H9 (cell line): ENCODE data around the gene PRKX. TPM values are rescaled to one million over a fixed set of nuclear protein-coding genes. Genes with fewer than 3 reads are reported as not detected.

ENCODE experiments used
- DNase-seq: peaks from one replicate; pipeline ENCODE4 v3.0.0-alpha.2; 2017
- H2AFZ ChIP-seq: one replicate; pipeline ENCODE4 v1.6.1; 2013; ENCODE audit warnings: mild to moderate bottlenecking, low read length, control low read depth, moderate library complexity
- H2AK5ac ChIP-seq: 2 replicates; pipeline ENCODE4 v1.6.1; 2013; ENCODE audit warnings: low read length, control low read depth, mixed read lengths; ENCODE audit not compliant: insufficient read length
- H2BK120ac ChIP-seq: one replicate; pipeline ENCODE4 v1.6.1; 2013; ENCODE audit warnings: low read depth, mild to moderate bottlenecking, low read length, control low read depth, inconsistent platforms; ENCODE audit not compliant: poor library complexity, severe bottlenecking
- H2BK12ac ChIP-seq: 2 replicates; pipeline ENCODE4 v1.6.1; 2013; ENCODE audit warnings: low read length, control low read depth, mixed read lengths, low read depth; ENCODE audit not compliant: insufficient read length
- H2BK15ac ChIP-seq: 2 replicates; pipeline ENCODE4 v1.6.1; 2013; ENCODE audit warnings: low read depth, low read length, control low read depth
- H2BK20ac ChIP-seq: one replicate; pipeline ENCODE4 v1.6.1; 2013; ENCODE audit warnings: low read depth, mild to moderate bottlenecking, low read length, control low read depth, inconsistent platforms; ENCODE audit not compliant: poor library complexity, severe bottlenecking
- H2BK5ac ChIP-seq: 2 replicates; pipeline ENCODE4 v1.6.1; 2013; ENCODE audit warnings: low read length, control low read depth, mixed read lengths; ENCODE audit not compliant: insufficient read length
- H3K14ac ChIP-seq: 2 replicates; pipeline ENCODE4 v1.6.1; 2013; ENCODE audit warnings: low read length, control low read depth; ENCODE audit not compliant: insufficient read depth
- H3K18ac ChIP-seq: 2 replicates; pipeline ENCODE4 v1.6.1; 2013; ENCODE audit warnings: low read depth, mild to moderate bottlenecking, mixed read lengths, low read length, control low read depth; ENCODE audit not compliant: insufficient read length
- H3K23ac ChIP-seq: 2 replicates; pipeline ENCODE4 v1.6.1; 2013; ENCODE audit warnings: low read length, control low read depth, mixed read lengths, low read depth; ENCODE audit not compliant: insufficient read length
- H3K23me2 ChIP-seq: 2 replicates; pipeline ENCODE4 v1.6.1; 2013; ENCODE audit warnings: low read depth, mild to moderate bottlenecking, mixed read lengths, low read length, control low read depth; ENCODE audit not compliant: insufficient read length, poor library complexity, severe bottlenecking
- H3K27ac ChIP-seq: 2 replicates; pipeline ENCODE4 v1.5.1; 2013; ENCODE audit warnings: low read length, control low read depth, mixed read lengths, low read depth; ENCODE audit not compliant: insufficient read length
- H3K27me3 ChIP-seq: 2 replicates; pipeline ENCODE4 v1.6.1; 2013; ENCODE audit warnings: low read length, control low read depth, inconsistent platforms; ENCODE audit not compliant: insufficient read depth
- H3K4ac ChIP-seq: 2 replicates; pipeline ENCODE4 v1.6.1; 2013; ENCODE audit warnings: low read depth, mild to moderate bottlenecking, control low read depth, inconsistent platforms, low read length, moderate library complexity
- H3K4me1 ChIP-seq: 2 replicates; pipeline ENCODE4 v1.6.1; 2013; ENCODE audit warnings: low read length, control low read depth, inconsistent platforms; ENCODE audit not compliant: insufficient read depth
- H3K4me2 ChIP-seq: 2 replicates; pipeline ENCODE4 v1.6.1; 2013; ENCODE audit warnings: low read length, control low read depth, mixed read lengths; ENCODE audit not compliant: insufficient read length, insufficient read depth
- H3K56ac ChIP-seq: 2 replicates; pipeline ENCODE4 v1.6.1; 2013; ENCODE audit warnings: low read depth, mild to moderate bottlenecking, mixed read lengths, low read length, control low read depth; ENCODE audit not compliant: insufficient read length
- H3K79me1 ChIP-seq: 2 replicates; pipeline ENCODE4 v1.6.1; 2013; ENCODE audit warnings: low read depth, mild to moderate bottlenecking, moderate library complexity, low read length, control low read depth, inconsistent platforms; ENCODE audit not compliant: insufficient read depth, poor library complexity, severe bottlenecking
- H3K79me2 ChIP-seq: 2 replicates; pipeline ENCODE4 v1.6.1; 2013; ENCODE audit warnings: low read length, control low read depth, inconsistent platforms; ENCODE audit not compliant: insufficient read depth
- H3K9ac ChIP-seq: 2 replicates; pipeline ENCODE4 v1.6.1; 2013; ENCODE audit warnings: low read length, control low read depth, mixed read lengths; ENCODE audit not compliant: insufficient read length; ENCODE audit errors: extremely low read depth
- H3K9me3 ChIP-seq: one replicate; pipeline ENCODE4 v1.6.1; 2013; ENCODE audit warnings: low read depth, low read length, inconsistent platforms; ENCODE audit not compliant: control insufficient read depth
- H3T11ph ChIP-seq: one replicate; pipeline ENCODE4 v1.6.1; 2013; ENCODE audit warnings: mild to moderate bottlenecking, low read length, control low read depth, inconsistent platforms
- H4K20me1 ChIP-seq: one replicate; pipeline ENCODE4 v1.6.1; 2013; ENCODE audit not compliant: control insufficient read depth, insufficient read length, insufficient read depth
- H4K5ac ChIP-seq: 2 replicates; pipeline ENCODE4 v1.6.1; 2013; ENCODE audit warnings: low read depth, mild to moderate bottlenecking, mixed read lengths, low read length, control low read depth; ENCODE audit not compliant: insufficient read length
- H4K8ac ChIP-seq: replicated peaks from 2 replicates; pipeline ENCODE4 v1.6.1; 2013; ENCODE audit warnings: low read length, control low read depth, mixed read lengths, low read depth; ENCODE audit not compliant: insufficient read length
- H4K91ac ChIP-seq: 2 replicates; pipeline ENCODE4 v1.6.1; 2013; ENCODE audit warnings: low read depth, mild to moderate bottlenecking, moderate library complexity, mixed read lengths, low read length, control low read depth; ENCODE audit not compliant: insufficient read length
- H3K27ac Mint-ChIP-seq, 3 experiments: 2 replicates in 2 of 3; 3 replicates in 1 of 3; pipeline ENCODE4 v1.8.0; 2020 to 2021; ENCODE audit warnings: mixed read lengths in 3 of 3, mild to moderate bottlenecking in 1 of 3, moderate library complexity in 1 of 3
- H3K27me3 Mint-ChIP-seq: 2 replicates; pipeline ENCODE4 v1.8.0; 2021; ENCODE audit warnings: low read depth, mild to moderate bottlenecking, moderate library complexity, mixed read lengths
- H3K36me3 Mint-ChIP-seq, 3 experiments: 2 replicates in 2 of 3; 3 replicates in 1 of 3; pipeline ENCODE4 v1.8.0; 2020 to 2021; ENCODE audit warnings: low read depth in 3 of 3, mixed read lengths in 3 of 3; ENCODE audit not compliant: insufficient read depth in 1 of 3
- H3K4me1 Mint-ChIP-seq, 2 experiments: 2 replicates each; pipeline ENCODE4 v1.8.0; 2020; ENCODE audit warnings: mixed read lengths in 2 of 2
- H3K4me3 Mint-ChIP-seq, 2 experiments: 2 replicates in 1 of 2; 3 replicates in 1 of 2; pipeline ENCODE4 v1.8.0; 2020 to 2021; ENCODE audit warnings: mild to moderate bottlenecking in 2 of 2, mixed read lengths in 2 of 2, moderate library complexity in 1 of 2
- H3K9me3 Mint-ChIP-seq, 2 experiments: 2 replicates in 1 of 2; 3 replicates in 1 of 2; pipeline ENCODE4 v1.8.0; 2020; ENCODE audit warnings: mild to moderate bottlenecking in 2 of 2, mixed read lengths in 2 of 2, moderate library complexity in 1 of 2
- WGBS: extraction: QIAGEN DNeasy Blood & Tissue Kit; methylation state at CpG from one replicate; pipeline ENCODE4 v1.1.7; 2013; ENCODE audit warnings: missing lambda C conversion rate, low lambda C conversion rate, mixed read lengths; ENCODE audit not compliant: insufficient read length; ENCODE audit errors: extremely low coverage; 5-methylcytosine and 5-hydroxymethylcytosine counted together
- total RNA-seq: library from RNA; stranded (reverse); gene quantifications from 2 replicates; pipeline ENCODE4 v1.2.1, GENCODE V29; 2021
- TF ChIP-seq, protein P1 (sequence below): fragments of 200-600 bp; sonication (generic); conservative IDR thresholded peaks from 3 replicates; pipeline ENCODE4 v1.8.0; 2021; ENCODE audit warnings: antibody characterized with exemption, mild to moderate bottlenecking

The PRKX gene
- total RNA-seq, 1 experiment from 2014 or later = 108 TPM

DNA sequence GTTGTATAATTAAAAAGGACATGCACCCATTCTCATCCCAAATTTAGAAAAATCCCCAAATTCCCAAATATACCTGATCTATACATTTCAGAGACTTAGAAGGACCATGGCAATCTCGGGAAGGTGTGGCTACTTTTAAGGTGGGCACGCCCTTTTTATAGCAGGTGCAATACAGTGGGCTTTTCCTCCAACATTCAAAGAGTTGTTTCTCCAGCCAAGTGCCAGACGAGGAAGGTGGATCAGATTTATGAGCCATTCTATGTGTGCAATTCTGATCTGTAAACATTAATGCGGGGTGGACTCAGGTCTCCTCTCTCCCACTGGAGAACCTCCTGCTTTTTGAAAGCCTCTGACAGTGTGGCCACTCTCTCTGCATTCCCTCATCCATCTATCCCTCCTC, 33.8 kb downstream of the PRKX start:
- Histone ChIP-seq H3K18ac (no peak overlapping the region), H3K23me2 (no peaks in the 10 kb centered on the region), H3K23ac (no peak overlapping the region), H3T11ph (no peak overlapping the region), H4K8ac (no peak overlapping the region), H3K4me1 (peaks cover 2% of the 10 kb centered on the region; the same call in 1 of the 2 replicates), H2AK5ac (no peak overlapping the region), H3K79me1 (peaks cover 8% of the 10 kb centered on the region), H2BK15ac (no peak overlapping the region), H3K14ac (no peak overlapping the region), H2AFZ (no peak overlapping the region), H2BK20ac (no peak overlapping the region), H2BK12ac (no peak overlapping the region), H4K5ac (no peak overlapping the region), H3K9ac (no peak overlapping the region), H3K4me2 (no peak overlapping the region), H3K56ac (no peak overlapping the region), H3K4ac (no peak overlapping the region), H3K79me2 (peaks cover 7% of the 10 kb centered on the region; the same call in 1 of the 2 replicates), H2BK5ac (no peak overlapping the region), H3K9me3 (no peaks in the 10 kb centered on the region), H2BK120ac (no peak overlapping the region), H3K27me3 (no peaks in the 10 kb centered on the region), H4K20me1 (no peaks in the 10 kb centered on the region), H4K91ac (no peak overlapping the region), H3K27ac (no peak overlapping the region)
- no CpG with 5 or more reads among the region's 4 CpGs for WGBS
- TF ChIP-seq, protein P1, sequence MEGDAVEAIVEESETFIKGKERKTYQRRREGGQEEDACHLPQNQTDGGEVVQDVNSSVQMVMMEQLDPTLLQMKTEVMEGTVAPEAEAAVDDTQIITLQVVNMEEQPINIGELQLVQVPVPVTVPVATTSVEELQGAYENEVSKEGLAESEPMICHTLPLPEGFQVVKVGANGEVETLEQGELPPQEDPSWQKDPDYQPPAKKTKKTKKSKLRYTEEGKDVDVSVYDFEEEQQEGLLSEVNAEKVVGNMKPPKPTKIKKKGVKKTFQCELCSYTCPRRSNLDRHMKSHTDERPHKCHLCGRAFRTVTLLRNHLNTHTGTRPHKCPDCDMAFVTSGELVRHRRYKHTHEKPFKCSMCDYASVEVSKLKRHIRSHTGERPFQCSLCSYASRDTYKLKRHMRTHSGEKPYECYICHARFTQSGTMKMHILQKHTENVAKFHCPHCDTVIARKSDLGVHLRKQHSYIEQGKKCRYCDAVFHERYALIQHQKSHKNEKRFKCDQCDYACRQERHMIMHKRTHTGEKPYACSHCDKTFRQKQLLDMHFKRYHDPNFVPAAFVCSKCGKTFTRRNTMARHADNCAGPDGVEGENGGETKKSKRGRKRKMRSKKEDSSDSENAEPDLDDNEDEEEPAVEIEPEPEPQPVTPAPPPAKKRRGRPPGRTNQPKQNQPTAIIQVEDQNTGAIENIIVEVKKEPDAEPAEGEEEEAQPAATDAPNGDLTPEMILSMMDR = no peak
- H3K27me3 Mint-ChIP-seq = no peaks in the 10 kb centered on the region
- no peak for DNase-seq
- peaks cover 15 to 25% (median 20%) of the 10 kb centered on the region in 3 experiments for H3K36me3 Mint-ChIP-seq
- H3K27ac Mint-ChIP-seq = 0 out of 7 replicates have a peak overlapping the region, but pooled peaks of 1 of the 3 experiments have one; percentile 37
- no peaks in the 10 kb centered on the region; a peak in 1 of 5 replicates for H3K9me3 Mint-ChIP-seq
- H3K4me3 Mint-ChIP-seq = no peak overlapping the region
- H3K4me1 Mint-ChIP-seq = peaks cover 12 to 16% of the 10 kb centered on the region in 2 experiments
